Right renal cortex interstitium (tissue), 3 donors: ENCODE data around the gene KCNAB1. TPM values are rescaled to one million over a fixed set of nuclear protein-coding genes. Genes with fewer than 3 reads are reported as not detected.
A peak's percentile ranks its signal among the peaks of the same experiment; 100 is the strongest.

ENCODE experiments used
- DNase-seq, 3 donors: peaks; one replicate each; pipeline ENCODE4 v3.0.0-alpha.2; 2013; ENCODE audit warnings: low read depth in 3 of 3, low spot score in 2 of 3
- polyA plus RNA-seq, 3 donors: library from polyadenylated mRNA; unstranded; fragments of 120-200 nt; gene quantifications; one replicate each; pipeline ENCODE4 v1.2.1, GENCODE V29; 2013; ENCODE audit not compliant: insufficient read length in 3 of 3

Gene KCNAB1
- polyA plus RNA-seq, 3 donors, result 2.9 to 3.7 (median 3.0) TPM

- no peak for DNase-seq
Observed at GRCh38 chr3:156390846-156391245, 270.5 kb downstream of the KCNAB1 start.

DNA sequence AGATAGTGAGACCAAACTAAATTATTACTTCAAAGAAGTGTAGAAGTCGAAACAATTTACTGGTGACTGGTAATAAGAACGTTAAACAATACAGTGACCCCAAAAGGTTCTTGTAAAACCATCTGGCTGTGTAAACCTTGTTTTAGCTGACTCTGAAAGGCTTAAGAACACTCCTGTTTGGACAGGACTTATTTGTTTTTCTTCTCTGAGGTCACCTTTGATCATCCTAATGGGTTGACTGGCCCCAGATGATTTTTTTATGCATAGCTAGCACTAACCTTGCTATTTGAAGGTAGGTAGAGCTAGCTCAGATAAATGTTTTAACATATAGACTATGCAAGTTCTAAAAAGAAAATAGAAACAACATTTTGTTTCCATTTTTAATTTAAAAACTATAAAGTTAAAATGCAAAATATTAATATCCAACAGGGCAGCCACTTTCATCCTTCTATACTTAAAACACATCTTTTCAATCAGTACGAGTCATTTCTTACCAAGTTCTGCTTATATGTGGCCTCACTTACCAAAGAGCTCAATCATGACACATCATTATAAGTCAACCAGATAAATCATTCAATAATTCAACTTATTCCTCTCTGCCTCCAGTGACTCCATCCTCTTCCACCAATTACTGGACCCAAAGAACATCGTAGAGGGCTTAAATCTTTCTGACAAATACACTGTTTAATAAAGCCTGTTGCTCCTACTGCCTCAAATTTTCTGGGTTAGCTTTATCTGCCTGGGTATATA is 275.8 kb downstream of the KCNAB1 start:
- no peak for DNase-seq

DNA sequence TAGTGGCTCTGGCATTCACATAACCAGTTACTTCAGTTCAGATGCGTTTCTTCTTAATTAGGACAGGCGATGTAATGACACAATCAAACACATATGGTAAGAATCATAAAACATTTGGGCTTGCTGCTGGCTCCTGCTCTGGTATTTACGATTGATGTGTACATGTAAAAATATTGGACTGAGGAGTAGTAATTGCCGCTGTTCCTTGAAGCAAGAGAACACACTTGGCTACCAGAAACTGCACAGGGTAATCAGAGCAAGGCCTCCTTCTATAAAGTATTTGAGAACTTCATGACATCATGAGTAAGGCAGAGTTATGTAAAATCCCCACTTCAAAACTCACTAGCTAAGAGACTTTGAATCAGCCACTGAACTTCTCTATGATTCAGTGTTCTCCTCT is 276.5 kb downstream of the KCNAB1 start:
- DNase-seq, result no peak

- DNase-seq, result no peak
Observed at GRCh38 chr3:156397534-156397933, 277.2 kb downstream of the KCNAB1 start.

DNA sequence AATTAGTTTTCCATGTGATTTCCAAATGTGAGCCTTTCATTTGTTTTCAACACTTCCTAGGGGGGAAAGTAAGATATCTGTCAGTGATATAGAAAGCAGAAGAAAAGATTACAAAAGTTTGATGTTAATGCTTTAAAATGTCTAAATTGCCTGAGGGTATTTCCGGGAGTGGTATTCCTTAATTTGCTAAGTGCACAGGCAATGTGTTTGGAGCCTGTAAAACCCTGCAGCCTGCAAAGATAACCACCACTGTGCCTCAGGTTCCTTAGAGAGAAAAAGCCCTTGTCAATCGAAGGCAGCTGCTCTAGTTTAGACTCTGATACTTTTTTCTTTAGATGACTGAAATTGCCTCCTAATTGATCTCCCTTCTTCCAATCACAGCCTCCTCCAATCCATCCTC is 279.7 kb downstream of the KCNAB1 start:
- DNase-seq, result no peak

DNA sequence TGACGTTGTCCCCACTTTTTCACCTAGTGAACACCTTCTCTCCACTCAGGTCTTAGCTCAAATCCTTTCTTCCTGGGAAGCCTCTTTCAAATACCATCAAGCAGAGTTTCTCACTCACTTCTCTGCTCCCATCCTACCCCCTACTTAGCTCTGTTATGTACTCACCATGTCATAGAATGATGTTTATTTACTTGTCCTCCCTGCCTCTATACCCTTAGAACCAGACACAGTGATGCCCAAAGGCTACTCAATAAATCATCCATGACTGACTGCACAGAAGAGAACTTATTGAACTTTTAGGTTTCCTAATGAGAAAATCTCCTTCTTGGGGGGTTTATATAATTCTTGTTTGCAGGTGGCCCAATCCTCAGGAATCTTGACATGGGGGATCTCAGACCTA is 280.4 kb downstream of the KCNAB1 start:
- no peak for DNase-seq

- no peak for DNase-seq
Observed at GRCh38 chr3:156404217-156404616, 283.8 kb downstream of the KCNAB1 start.

DNA sequence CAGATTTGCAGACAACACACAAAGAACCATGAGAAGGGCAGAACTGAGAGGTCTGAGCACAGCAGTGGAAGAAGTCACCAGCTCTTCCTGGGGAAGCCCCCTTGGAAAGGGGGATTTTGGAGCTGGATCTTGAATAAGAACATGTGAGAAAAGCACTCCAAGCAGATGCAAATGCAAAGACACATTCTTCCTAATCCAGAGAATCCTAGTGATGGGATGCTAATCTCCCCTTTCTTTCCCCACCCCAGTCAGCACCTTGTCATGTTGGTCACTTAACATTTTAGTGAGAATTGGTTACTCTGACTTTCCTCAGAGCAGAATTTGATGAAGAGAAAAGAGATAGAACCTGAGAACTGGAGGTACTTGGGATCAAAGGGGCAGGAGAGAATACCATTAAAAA is 286.0 kb downstream of the KCNAB1 start:
- no peak for DNase-seq

DNA sequence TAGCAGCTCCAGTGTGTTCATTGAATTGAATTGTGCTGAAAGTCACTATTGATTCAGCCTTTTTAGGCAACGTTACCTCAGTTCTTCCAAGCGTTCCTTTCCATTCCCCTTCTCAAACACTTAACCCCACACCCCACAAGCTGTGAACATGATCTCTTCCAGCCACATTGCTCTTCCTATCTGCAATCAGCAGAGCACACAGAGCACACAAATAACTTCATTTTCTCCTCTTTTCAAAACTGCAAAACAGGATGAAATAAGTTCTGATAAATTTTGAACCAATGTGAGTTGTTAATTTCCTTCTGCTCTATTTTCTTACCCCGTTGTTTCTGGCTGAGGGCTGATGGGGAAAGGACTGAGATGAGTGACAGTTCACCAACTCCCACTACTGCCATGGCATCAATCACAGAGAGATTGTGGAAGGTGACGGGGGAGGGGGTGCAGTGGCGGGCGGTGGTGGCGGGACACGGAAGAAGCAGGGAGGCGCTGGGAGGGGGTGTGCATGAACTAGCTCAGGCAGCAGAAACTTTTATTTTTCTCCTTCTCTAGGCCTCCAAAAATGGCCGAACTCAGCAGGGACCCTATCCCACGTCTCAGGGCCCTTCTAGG is 287.3 kb downstream of the KCNAB1 start:
- no peak for DNase-seq

DNA sequence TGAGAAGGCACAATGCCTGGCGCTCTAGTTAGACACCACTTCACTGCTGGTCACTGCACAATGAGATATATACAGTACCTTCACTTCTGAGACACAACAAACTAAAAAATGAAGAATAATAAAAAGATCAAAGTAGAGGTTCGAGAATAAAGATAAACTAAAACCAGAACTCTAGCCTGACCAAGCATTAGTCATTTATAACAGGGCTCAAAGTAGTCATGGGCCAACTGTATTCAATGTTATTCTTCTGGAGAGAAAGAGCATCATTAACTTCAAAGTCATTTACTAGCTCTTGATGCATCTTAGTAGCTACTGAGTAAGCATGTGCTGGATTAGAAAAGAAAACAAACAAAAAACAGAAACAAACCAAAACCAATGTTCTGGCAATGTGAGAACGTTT is 289.3 kb downstream of the KCNAB1 start:
- DNase-seq, result no peak

DNA sequence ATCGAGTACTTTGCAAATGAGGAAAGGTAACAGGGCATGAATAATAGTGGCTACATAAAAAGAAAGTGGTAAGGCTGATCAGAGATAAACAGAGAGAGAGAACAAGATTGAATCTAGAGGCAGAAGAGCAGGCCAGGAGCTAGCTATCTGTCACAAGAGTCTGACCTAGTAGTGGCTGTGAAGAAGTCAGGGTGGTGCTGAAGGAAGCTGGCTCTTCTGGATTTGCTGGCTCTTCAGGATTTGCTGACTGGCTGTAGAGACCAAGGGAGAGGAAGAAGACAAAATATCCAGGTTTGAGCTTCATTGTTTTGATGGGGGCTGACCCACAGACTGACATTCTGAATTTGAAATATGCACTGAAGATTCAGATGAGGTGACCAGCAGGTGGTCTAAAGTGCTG is 292.2 kb downstream of the KCNAB1 start:
- DNase-seq, result no peak

- DNase-seq, result no peak
Observed at GRCh38 chr3:156413293-156413892, 293.0 kb downstream of the KCNAB1 start.

DNA sequence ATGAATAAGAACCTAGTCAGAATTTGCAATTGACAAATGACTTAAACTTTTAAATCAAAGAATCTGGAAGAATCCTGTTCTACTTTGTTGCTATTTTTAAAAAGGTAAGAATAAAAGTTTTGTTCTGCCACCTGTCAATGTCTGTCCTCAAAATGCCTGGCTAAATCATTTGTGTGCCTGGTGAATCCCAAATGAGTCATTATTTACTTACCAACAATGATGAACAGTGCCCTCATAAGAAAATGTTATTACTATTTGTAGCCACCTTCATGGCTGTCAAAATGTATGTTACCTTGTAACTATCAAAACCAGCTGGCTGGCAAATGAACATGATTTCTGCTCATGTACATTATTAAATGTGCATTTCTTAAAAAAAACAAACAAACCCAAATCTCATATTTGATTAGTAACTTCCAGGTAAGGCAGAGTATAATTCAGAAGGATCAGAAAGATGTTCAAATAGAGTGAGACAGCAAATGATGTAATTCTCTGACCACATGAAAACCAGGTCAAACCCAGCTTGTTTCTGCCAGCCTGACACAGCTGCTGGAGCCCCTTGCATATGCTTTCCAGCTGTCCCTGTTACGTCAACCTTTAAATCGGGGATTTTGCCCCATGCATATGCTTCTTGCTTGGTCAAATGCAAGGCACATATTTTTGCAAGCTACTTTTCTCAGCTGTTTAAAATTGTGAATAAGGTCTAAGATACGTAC is 296.6 kb downstream of the KCNAB1 start:
- DNase-seq, result no peak

DNA sequence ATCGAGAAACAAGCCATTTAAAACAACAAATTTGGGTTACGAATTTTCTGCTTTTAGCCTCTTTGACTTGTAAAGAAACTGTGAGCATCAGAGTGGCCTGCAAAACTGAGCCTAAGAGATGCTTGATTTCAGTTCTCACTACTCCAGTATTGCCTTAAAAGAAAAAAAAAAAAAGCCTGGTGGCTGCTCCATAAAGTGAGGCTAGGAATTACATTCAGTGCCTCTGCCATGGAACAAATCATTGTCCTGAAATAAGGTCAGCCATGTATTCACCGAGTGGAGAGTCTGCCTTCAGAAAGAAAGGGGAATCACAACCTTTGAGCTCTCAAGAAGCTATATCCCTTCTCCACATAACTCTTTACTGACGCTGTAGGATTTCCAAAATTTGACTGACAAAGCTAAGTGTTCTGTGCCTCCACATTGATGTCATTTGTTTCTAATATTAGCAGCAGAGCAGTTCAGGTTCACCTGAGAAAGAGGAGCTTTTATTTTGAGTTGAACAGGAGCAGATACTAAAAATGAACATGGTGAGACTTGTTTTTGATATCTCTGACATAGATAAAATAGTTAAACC is 297.3 kb downstream of the KCNAB1 start:
- DNase-seq, result no peak

DNA sequence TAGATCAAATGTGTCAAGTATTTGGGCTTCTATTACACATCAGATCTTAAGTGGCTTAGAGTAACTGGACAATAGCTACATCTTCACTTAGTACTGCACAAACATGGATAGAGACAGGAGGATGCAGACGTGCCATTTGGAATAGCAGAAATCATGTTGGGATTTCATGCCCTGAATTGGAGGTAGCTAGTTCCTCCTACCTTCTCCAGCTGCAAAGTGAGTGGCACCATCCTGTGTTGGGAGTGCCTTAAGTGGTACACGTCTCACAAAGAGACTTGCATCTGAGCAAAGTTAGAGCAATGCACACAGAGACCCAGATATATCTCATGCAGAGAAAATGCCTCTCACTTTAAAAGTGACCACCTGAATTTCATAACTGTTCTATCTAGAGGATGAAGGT is 298.1 kb downstream of the KCNAB1 start:
- DNase-seq, result no peak

DNA sequence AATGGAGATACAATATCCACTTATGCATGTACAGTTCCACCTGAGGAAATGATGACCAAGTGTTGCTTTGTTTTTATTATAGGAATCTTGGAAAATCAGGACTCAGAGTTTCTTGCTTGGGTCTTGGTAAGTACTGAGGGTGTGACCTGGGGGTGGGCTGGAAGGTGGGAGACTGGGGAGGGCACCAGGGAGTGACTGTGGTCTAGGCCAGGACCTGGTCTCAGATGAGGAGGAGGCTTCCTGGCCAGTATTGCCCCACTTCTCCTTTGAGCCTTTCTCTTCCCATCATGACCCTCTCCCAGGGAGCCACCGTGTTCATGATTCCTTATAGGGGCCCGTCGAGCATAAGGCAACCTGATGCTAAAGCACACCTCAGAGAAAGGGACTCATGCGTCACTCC is 301.2 kb downstream of the KCNAB1 start:
- DNase-seq, result no peak

DNA sequence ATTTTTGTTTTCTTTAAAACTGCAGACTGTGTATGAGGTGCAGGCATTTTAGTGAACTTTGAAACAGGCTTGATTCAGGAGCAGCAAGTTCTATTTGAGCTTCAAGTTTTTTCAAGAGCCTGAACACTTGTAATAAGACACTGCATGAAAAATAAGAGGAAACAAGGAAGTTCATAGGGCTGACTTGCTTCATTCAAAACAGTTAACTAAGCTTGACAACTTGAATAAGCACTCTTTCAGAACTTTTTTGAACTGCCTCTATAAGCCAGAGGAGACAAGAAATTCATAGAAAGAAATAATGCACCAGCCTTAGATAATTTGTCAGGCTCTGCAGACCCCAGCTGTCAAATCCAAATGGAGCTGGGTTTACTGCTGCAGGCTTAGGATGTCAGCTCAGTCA is 304.4 kb downstream of the KCNAB1 start:
- DNase-seq, result peak in 1 of 3 donors; percentile 27

DNA sequence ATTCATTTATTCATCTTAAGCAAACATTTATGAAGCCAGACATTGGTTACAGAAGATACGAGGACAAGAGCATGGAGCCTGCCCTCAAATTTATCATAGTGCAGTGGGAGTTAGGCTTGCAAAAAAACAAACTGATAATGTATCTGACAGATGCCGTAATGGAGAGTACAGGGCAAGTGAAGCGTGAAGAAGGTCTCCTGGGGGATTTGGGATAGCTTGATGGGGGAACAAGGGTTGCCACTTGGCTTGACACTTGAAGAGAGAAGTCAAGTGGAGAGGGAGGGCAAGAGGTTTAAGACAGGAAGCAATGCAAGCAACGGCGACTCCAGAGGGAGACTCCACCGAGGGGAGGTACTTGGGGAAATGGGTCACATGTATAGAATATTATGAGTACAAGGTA is 305.3 kb downstream of the KCNAB1 start:
- DNase-seq, result no peak

DNA sequence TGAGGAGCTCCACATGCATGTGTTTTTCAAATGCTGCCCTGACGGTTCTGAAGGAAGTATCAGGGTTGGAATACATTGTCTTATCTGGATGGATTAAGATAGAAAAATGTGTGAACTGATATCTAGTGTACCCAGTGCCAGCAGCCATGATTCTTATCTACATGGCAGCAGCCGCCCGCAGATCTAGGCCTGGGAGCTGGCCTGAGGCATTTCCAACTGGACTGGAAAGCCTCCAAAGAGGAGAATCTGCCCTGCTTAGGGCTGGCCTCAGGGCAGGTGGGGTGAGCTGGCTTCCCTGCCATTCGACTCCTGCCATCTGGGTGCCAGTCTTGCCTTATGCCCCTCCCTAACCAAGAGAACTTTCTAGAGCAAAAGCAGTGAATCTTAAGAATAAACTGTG is 308.7 kb downstream of the KCNAB1 start:
- DNase-seq, result no peak

DNA sequence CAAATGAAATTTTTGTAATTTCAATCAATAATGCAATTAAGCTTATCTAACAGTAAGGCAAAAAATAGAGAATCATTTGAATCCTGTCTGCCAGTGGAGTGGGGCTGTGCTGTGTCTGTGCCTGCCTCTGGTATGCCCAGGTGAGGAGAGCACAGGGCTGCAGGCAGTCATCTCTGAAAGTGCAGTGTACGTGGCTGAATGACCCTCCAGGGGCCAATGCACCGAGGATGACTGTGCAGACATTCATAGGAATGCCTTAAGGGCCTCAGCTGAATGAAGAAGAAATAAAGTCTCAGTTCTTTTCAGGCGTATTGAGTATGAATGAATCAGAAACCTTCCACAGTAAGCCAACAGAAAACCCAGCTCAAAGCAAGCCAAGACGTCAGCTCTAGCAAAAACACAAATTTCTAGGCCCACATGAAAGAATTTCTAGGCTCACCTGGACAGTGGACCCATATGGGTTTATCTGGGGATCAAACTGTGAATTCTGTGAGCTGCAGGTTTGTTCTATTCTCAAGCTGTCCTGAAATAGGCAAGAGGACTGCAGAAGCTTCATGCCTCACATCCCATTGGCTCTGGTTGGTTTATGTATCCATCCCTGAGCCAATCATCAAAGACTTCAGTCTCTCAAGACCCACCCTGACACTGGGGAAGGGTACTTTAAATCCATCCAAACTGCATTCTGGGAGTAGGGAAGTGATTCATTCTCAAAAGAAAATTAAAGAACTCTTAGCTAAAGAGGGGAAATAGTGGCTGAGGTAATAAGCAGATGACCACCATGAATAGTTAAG is 311.2 kb downstream of the KCNAB1 start:
- DNase-seq, result no peak
